Measurements from ENCODE around the gene GJB2. TPM values are rescaled to one million over a fixed set of nuclear protein-coding genes. Genes with fewer than 3 reads are reported as not detected.

The GJB2 gene
- total RNA-seq, 1 experiment from 2014 or later: 12.9 TPM

GRCh38 chr13:20209948-20210347 is 17.2 kb upstream of the GJB2 start:
- H3K27me3 Mint-ChIP-seq (ENCODE audit: insufficient read depth, unreplicated experiment): no peaks in the 10 kb centered on the region

GRCh38 chr13:20206698-20207235 is 14.0 kb upstream of the GJB2 start:
- no peaks in the 10 kb centered on the region for H3K27me3 Mint-ChIP-seq (ENCODE audit: insufficient read depth, unreplicated experiment)

More at GRCh38 chr13:20209948-20210347, 17.2 kb upstream of the GJB2 start:
- H3K4me1 Mint-ChIP-seq (ENCODE audit: insufficient read depth, unreplicated experiment): no peaks in the 10 kb centered on the region
- peaks cover 10% of the 10 kb centered on the region for H3K9me3 Mint-ChIP-seq (ENCODE audit: unreplicated experiment)
- ChIA-PET POLR2A (no interaction called here), CTCF (interaction anchor here (0.8 kb wide), 1 partner anchor 14 kb away, joined by 3 read pairs; no protein-coding TSS in a partner anchor)
- H3K4me3 Mint-ChIP-seq (ENCODE audit: unreplicated experiment): no peak overlapping the region
- intact Hi-C loops (cut with micrococcal nuclease): no loop called here
- TF ChIP-seq CTCF (IDR thresholded peaks at IDR 0.05; ENCODE audit: unreplicated experiment): no peak
- BruUV-seq (replicated peaks): no TSS peak
- DNase-seq (ENCODE audit: unreplicated experiment): no peak
- H3K27ac Mint-ChIP-seq (ENCODE audit: low read depth, unreplicated experiment): no peak overlapping the region
- no peaks in the 10 kb centered on the region for H3K36me3 Mint-ChIP-seq (ENCODE audit: insufficient read depth, unreplicated experiment)

GRCh38 chr13:20206065-20206697 is 13.4 kb upstream of the GJB2 start:
- H3K4me1 Mint-ChIP-seq (ENCODE audit: insufficient read depth, unreplicated experiment): no peaks in the 10 kb centered on the region
- intact Hi-C loops (cut with micrococcal nuclease): no loop called here
- no peak overlapping the region for H3K27ac Mint-ChIP-seq (ENCODE audit: low read depth, unreplicated experiment)
- BruUV-seq (replicated peaks): no TSS peak
- CTCF ChIA-PET: interaction anchor here (1.1 kb wide), 1 partner anchor 9 kb away, joined by 5 read pairs; no protein-coding TSS in a partner anchor
- no peaks in the 10 kb centered on the region for H3K27me3 Mint-ChIP-seq (ENCODE audit: insufficient read depth, unreplicated experiment)
- H3K4me3 Mint-ChIP-seq (ENCODE audit: unreplicated experiment): no peak overlapping the region
- H3K9me3 Mint-ChIP-seq (ENCODE audit: unreplicated experiment): no peaks in the 10 kb centered on the region
- no peak for TF ChIP-seq CTCF (IDR thresholded peaks at IDR 0.05; ENCODE audit: unreplicated experiment)
- POLR2A ChIA-PET: no interaction called here
- H3K36me3 Mint-ChIP-seq (ENCODE audit: insufficient read depth, unreplicated experiment): no peaks in the 10 kb centered on the region
- DNase-seq (ENCODE audit: unreplicated experiment): no peak

More at GRCh38 chr13:20206698-20207235, 14.0 kb upstream of the GJB2 start:
- TF ChIP-seq CTCF (IDR thresholded peaks at IDR 0.05; ENCODE audit: unreplicated experiment): no peak
- intact Hi-C loops (cut with micrococcal nuclease): no loop called here
- BruUV-seq (replicated peaks): no TSS peak
- POLR2A ChIA-PET: no interaction called here
- no peaks in the 10 kb centered on the region for H3K36me3 Mint-ChIP-seq (ENCODE audit: insufficient read depth, unreplicated experiment)
- CTCF ChIA-PET: no interaction called here
- H3K9me3 Mint-ChIP-seq (ENCODE audit: unreplicated experiment): no peaks in the 10 kb centered on the region
- no peaks in the 10 kb centered on the region for H3K4me1 Mint-ChIP-seq (ENCODE audit: insufficient read depth, unreplicated experiment)
- no peak overlapping the region for H3K27ac Mint-ChIP-seq (ENCODE audit: low read depth, unreplicated experiment)
- no peak overlapping the region for H3K4me3 Mint-ChIP-seq (ENCODE audit: unreplicated experiment)
- no peak for DNase-seq (ENCODE audit: unreplicated experiment)

GRCh38 chr13:20198781-20199180 is 6.0 kb upstream of the GJB2 start:
- Mint-ChIP-seq H3K4me1 (ENCODE audit: insufficient read depth, unreplicated experiment) (peaks cover 24% of the 10 kb centered on the region), H3K27me3 (ENCODE audit: insufficient read depth, unreplicated experiment) (no peaks in the 10 kb centered on the region), H3K27ac (ENCODE audit: low read depth, unreplicated experiment) (no peak overlapping the region), H3K36me3 (ENCODE audit: insufficient read depth, unreplicated experiment) (no peaks in the 10 kb centered on the region), H3K9me3 (ENCODE audit: unreplicated experiment) (no peaks in the 10 kb centered on the region), H3K4me3 (ENCODE audit: unreplicated experiment) (no peak overlapping the region)
- no TSS peak for BruUV-seq (replicated peaks)
- TF ChIP-seq CTCF (IDR thresholded peaks at IDR 0.05; ENCODE audit: unreplicated experiment): no peak
- POLR2A ChIA-PET: interaction anchor here (1.8 kb wide), 1 partner anchor 8 kb away, joined by 5 read pairs; no protein-coding TSS in a partner anchor
- no peak for DNase-seq (ENCODE audit: unreplicated experiment)
- CTCF ChIA-PET: interaction anchor here (1.2 to 1.6 kb wide), 2 partner anchors 174 to 630 kb away, joined by 3 read pairs; no protein-coding TSS in a partner anchor
- intact Hi-C loops (cut with micrococcal nuclease): loop anchor here (5.0 kb wide), 2 partner anchors 504 to 729 kb away; partner anchors contain the start of gene IL17D

Measured in MCF 10A (cell line).